Nephron progenitor cell (in vitro differentiated cells): ENCODE data around the gene NSUN3.
"Not testable (repeated sequence)": the region's sequence is repeated elsewhere in the genome, so short reads cannot be mapped to it uniquely, and the experiment has no call there.

Experiments used
- DNase-seq: peaks from one replicate; pipeline ENCODE4 v3.0.0; 2021
- H3K27ac Mint-ChIP-seq: 2 replicates; pipeline ENCODE4 v1.8.0; 2021; ENCODE audit warnings: mild to moderate bottlenecking, moderate library complexity, mixed read lengths
- H3K27me3 Mint-ChIP-seq: 2 replicates; pipeline ENCODE4 v1.8.0; 2021; ENCODE audit warnings: mild to moderate bottlenecking, low read depth, mixed read lengths; ENCODE audit not compliant: poor library complexity
- H3K36me3 Mint-ChIP-seq: 2 replicates; pipeline ENCODE4 v1.8.0; 2021; ENCODE audit warnings: low read depth, mixed read lengths
- H3K4me1 Mint-ChIP-seq: 2 replicates; pipeline ENCODE4 v1.8.0; 2021; ENCODE audit warnings: mixed read lengths
- H3K4me3 Mint-ChIP-seq: 2 replicates; pipeline ENCODE4 v1.8.0; 2021; ENCODE audit warnings: mild to moderate bottlenecking, moderate library complexity, mixed read lengths
- H3K9me3 Mint-ChIP-seq: 2 replicates; pipeline ENCODE4 v1.8.0; 2021; ENCODE audit warnings: mild to moderate bottlenecking, moderate library complexity, mixed read lengths
- CTCF ChIP-seq: fragments of 200-600 bp; sonication (generic); IDR thresholded peaks from 2 replicates; pipeline ENCODE4 v1.5.0; 2021; ENCODE audit warnings: antibody characterized with exemption

The NSUN3 gene

GRCh38 chr3:94101860-94102259 lies 39.0 kb downstream of the NSUN3 start:
- peaks cover 5% of the 10 kb centered on the region for H3K4me1 Mint-ChIP-seq
- peaks cover 26% of the 10 kb centered on the region for H3K36me3 Mint-ChIP-seq
- DNase-seq: no peak
- no peaks in the 10 kb centered on the region for H3K27me3 Mint-ChIP-seq
- no peak overlapping the region for H3K27ac Mint-ChIP-seq
- H3K9me3 Mint-ChIP-seq: no peaks in the 10 kb centered on the region
- no peak overlapping the region for H3K4me3 Mint-ChIP-seq
- no peak for TF ChIP-seq CTCF

DNA sequence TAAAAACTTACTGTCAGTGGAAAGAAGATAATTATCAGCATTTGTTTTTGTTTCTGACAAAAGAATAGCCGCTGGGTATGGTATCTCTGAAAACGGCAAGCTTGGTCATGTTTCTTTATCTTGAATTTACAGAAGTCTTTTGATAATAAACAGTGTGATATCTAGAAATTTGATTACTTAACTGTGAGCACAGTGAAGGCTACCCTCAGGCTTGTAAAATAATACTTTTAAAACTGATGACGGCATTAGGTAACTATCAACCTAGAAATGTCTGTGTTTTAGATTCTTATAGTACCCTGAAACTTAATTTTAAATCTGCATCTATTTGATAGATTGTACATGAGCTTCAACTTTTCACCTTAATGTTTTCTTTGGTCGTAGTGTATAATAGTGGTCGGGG lies 43.4 kb downstream of the NSUN3 start:
- no peak overlapping the region for H3K4me3 Mint-ChIP-seq
- peaks cover 5% of the 10 kb centered on the region for H3K4me1 Mint-ChIP-seq
- no peak for DNase-seq
- H3K27me3 Mint-ChIP-seq: no peaks in the 10 kb centered on the region
- H3K36me3 Mint-ChIP-seq: peaks cover 18% of the 10 kb centered on the region
- H3K9me3 Mint-ChIP-seq: no peaks in the 10 kb centered on the region
- H3K27ac Mint-ChIP-seq: no peak overlapping the region
- TF ChIP-seq CTCF: no peak

GRCh38 chr3:94110232-94110631 lies 47.4 kb downstream of the NSUN3 start:
- not testable (repeated sequence) for H3K27ac Mint-ChIP-seq, DNase-seq, H3K4me3 Mint-ChIP-seq, H3K4me1 Mint-ChIP-seq, H3K27me3 Mint-ChIP-seq, H3K9me3 Mint-ChIP-seq
- peaks cover 29% of the 10 kb centered on the region for H3K36me3 Mint-ChIP-seq

- Mint-ChIP-seq H3K27me3 (no peaks in the 10 kb centered on the region), H3K27ac (no peak overlapping the region), H3K9me3 (no peaks in the 10 kb centered on the region), H3K4me3 (no peak overlapping the region), H3K4me1 (no peaks in the 10 kb centered on the region), H3K36me3 (peaks cover 29% of the 10 kb centered on the region)
- DNase-seq: no peak
- TF ChIP-seq CTCF: no peak
Measured at GRCh38 chr3:94110854-94111253, 48.0 kb downstream of the NSUN3 start.

- TF ChIP-seq CTCF: no peak
- DNase-seq: no peak
- Mint-ChIP-seq H3K36me3 (peaks cover 13% of the 10 kb centered on the region), H3K9me3 (no peaks in the 10 kb centered on the region), H3K27ac (no peak overlapping the region), H3K4me1 (no peaks in the 10 kb centered on the region), H3K27me3 (no peaks in the 10 kb centered on the region), H3K4me3 (no peak overlapping the region)
Measured at GRCh38 chr3:94114666-94115065, 51.8 kb downstream of the NSUN3 start.

- TF ChIP-seq CTCF: no peak
- Mint-ChIP-seq H3K36me3 (peaks cover 10% of the 10 kb centered on the region), H3K4me1 (no peaks in the 10 kb centered on the region), H3K9me3 (no peaks in the 10 kb centered on the region), H3K4me3 (no peak overlapping the region), H3K27me3 (no peaks in the 10 kb centered on the region), H3K27ac (no peak overlapping the region)
- no peak for DNase-seq
Measured at GRCh38 chr3:94115482-94115881, 52.6 kb downstream of the NSUN3 start.

- no peak overlapping the region for H3K4me3 Mint-ChIP-seq
- H3K27ac Mint-ChIP-seq: no peak overlapping the region
- no peaks in the 10 kb centered on the region for H3K27me3 Mint-ChIP-seq
- H3K9me3 Mint-ChIP-seq: no peaks in the 10 kb centered on the region
- DNase-seq: no peak
- H3K36me3 Mint-ChIP-seq: peaks cover under 1% of the 10 kb centered on the region
- TF ChIP-seq CTCF: no peak
- H3K4me1 Mint-ChIP-seq: no peaks in the 10 kb centered on the region
Measured at GRCh38 chr3:94117729-94118128, 54.9 kb downstream of the NSUN3 start.
